Measurements from ENCODE around the gene YAF2. TPM values are rescaled to one million over a fixed set of nuclear protein-coding genes. Genes with fewer than 3 reads are reported as not detected.

YAF2 gene
- total and polyA plus RNA-seq, 2 donors (not counting 1 experiment from before 2014, with no cell fraction given) = 11.6 to 41.9 TPM

GRCh38 chr12:42260518-42260917 lies 22.5 kb upstream of the YAF2 start:
- no peak overlapping the region for H3K27ac ChIP-seq (ENCODE audit: low read length in 2 of 2)
- no peaks in the 10 kb centered on the region for H3K79me2 ChIP-seq (ENCODE audit: control insufficient read depth, insufficient read depth, low read length)
- no peak overlapping the region for H3K4me2 ChIP-seq (replicated peaks; ENCODE audit: low read depth, low read length, poor library complexity, severe bottlenecking)
- WGBS (ENCODE audit: insufficient coverage) = 88% methylated on average over 6 of the region's 6 CpGs
- Mint-ChIP-seq H3K4me3 (no peak overlapping the region), H3K4me1 (no peaks in the 10 kb centered on the region), H3K27ac (no peak overlapping the region), H3K9me3 (ENCODE audit: insufficient read depth) (no peaks in the 10 kb centered on the region), H3K27me3 (no peaks in the 10 kb centered on the region)
- H3K27me3 ChIP-seq (replicated peaks in 1 of 4; ENCODE audit: control extremely low read depth in 1 of 4, control insufficient read depth in 3 of 4, insufficient read depth in 4 of 4, low read length in 3 of 4) = no peaks in the 10 kb centered on the region
- no peak overlapping the region for H2AFZ ChIP-seq (ENCODE audit: insufficient read depth, low read depth, low read length, poor library complexity, severe bottlenecking)
- H3K36me3 ChIP-seq (replicated peaks in 1 of 2; ENCODE audit: control extremely low read depth in 1 of 2, control insufficient read depth in 1 of 2, extremely low read depth in 1 of 2, insufficient read depth in 2 of 2, low read length in 1 of 2) = no peaks in the 10 kb centered on the region
- intact Hi-C loops (cut with micrococcal nuclease) = no loop called here
- ATAC-seq (ENCODE audit: low read depth) (no peak), DNase-seq (no peak)
- ChIA-PET CTCF (no interaction called here), POLR2A (no interaction called here)
- H3K9me3 ChIP-seq (ENCODE audit: control extremely low read depth in 1 of 3, control insufficient read depth in 2 of 3, insufficient read depth in 1 of 3, low read length in 2 of 3) = no peaks in the 10 kb centered on the region
- no peaks in the 10 kb centered on the region for H3K4me1 ChIP-seq (ENCODE audit: control insufficient read depth in 2 of 2, insufficient read depth in 2 of 2, low read length in 2 of 2)
- no peak overlapping the region for H3K9ac ChIP-seq (ENCODE audit: low read length)
- H4K20me1 ChIP-seq (ENCODE audit: control insufficient read depth, insufficient read depth, low read length, poor library complexity, severe bottlenecking) = no peaks in the 10 kb centered on the region
- TF ChIP-seq CTCF (IDR thresholded peaks at IDR 0.05) (no peak), EZH2 (IDR thresholded peaks at IDR 0.05; ENCODE audit: borderline replicate concordance, insufficient read depth, low read depth, low read length, poor library complexity, severe bottlenecking) (no peak)
- H3K4me3 ChIP-seq (ENCODE audit: control extremely low read depth in 1 of 5, extremely low read depth in 1 of 5, insufficient read depth in 1 of 5, low read depth in 2 of 5, low read length in 4 of 5) = no peak overlapping the region

DNA sequence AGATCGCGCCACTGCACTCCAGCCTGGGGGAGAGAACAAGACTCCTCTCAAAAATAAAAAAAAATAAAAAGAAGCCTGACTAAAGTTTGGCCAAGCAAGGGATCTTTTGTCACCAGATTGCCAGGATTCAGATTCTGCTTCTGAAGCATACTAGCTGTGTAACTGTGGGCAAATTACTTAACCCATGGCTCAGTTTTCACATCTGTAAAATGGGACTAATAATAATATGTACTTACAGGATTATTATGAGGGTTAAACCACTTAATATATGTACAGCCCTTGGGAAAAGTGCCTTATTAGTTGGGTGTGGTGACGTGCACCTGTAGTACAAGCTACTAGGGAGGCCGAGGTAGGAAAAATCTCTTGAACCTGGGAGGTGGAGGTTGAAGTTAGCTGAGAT lies 21.7 kb upstream of the YAF2 start:
- no peak for TF ChIP-seq CTCF (IDR thresholded peaks at IDR 0.05)
- no peak for TF ChIP-seq EZH2 (IDR thresholded peaks at IDR 0.05; ENCODE audit: borderline replicate concordance, insufficient read depth, low read depth, low read length, poor library complexity, severe bottlenecking)

More for the DNA sequence above, 21.7 kb upstream of the YAF2 start:
- 100% methylated on average over 1 of the region's 4 CpGs for WGBS (ENCODE audit: insufficient coverage)
- no peaks in the 10 kb centered on the region for H4K20me1 ChIP-seq (ENCODE audit: control insufficient read depth, insufficient read depth, low read length, poor library complexity, severe bottlenecking)
- H3K79me2 ChIP-seq (ENCODE audit: control insufficient read depth, insufficient read depth, low read length) = no peaks in the 10 kb centered on the region
- ChIA-PET CTCF (interaction anchor here (0.6 kb wide), 2 partner anchors 150 to 543 kb away, joined by 3 read pairs; no protein-coding TSS in a partner anchor), POLR2A (no interaction called here)
- H3K4me2 ChIP-seq (replicated peaks; ENCODE audit: low read depth, low read length, poor library complexity, severe bottlenecking) = no peak overlapping the region
- H3K4me1 ChIP-seq (ENCODE audit: control insufficient read depth in 2 of 2, insufficient read depth in 2 of 2, low read length in 2 of 2) = no peaks in the 10 kb centered on the region
- DNase-seq (no peak), ATAC-seq (ENCODE audit: low read depth) (no peak)
- H3K4me1 Mint-ChIP-seq = no peaks in the 10 kb centered on the region
- H3K27ac Mint-ChIP-seq = no peak overlapping the region
- no peaks in the 10 kb centered on the region for H3K27me3 Mint-ChIP-seq
- H3K9ac ChIP-seq (ENCODE audit: low read length) = no peak overlapping the region
- no peaks in the 10 kb centered on the region for H3K36me3 ChIP-seq (replicated peaks in 1 of 2; ENCODE audit: control extremely low read depth in 1 of 2, control insufficient read depth in 1 of 2, extremely low read depth in 1 of 2, insufficient read depth in 2 of 2, low read length in 1 of 2)
- no peaks in the 10 kb centered on the region for H3K27me3 ChIP-seq (replicated peaks in 1 of 4; ENCODE audit: control extremely low read depth in 1 of 4, control insufficient read depth in 3 of 4, insufficient read depth in 4 of 4, low read length in 3 of 4)
- H2AFZ ChIP-seq (ENCODE audit: insufficient read depth, low read depth, low read length, poor library complexity, severe bottlenecking) = no peak overlapping the region
- no peaks in the 10 kb centered on the region for H3K9me3 Mint-ChIP-seq (ENCODE audit: insufficient read depth)
- H3K4me3 ChIP-seq (ENCODE audit: control extremely low read depth in 1 of 5, extremely low read depth in 1 of 5, insufficient read depth in 1 of 5, low read depth in 2 of 5, low read length in 4 of 5) = no peak overlapping the region
- no peak overlapping the region for H3K4me3 Mint-ChIP-seq
- no peaks in the 10 kb centered on the region for H3K9me3 ChIP-seq (ENCODE audit: control extremely low read depth in 1 of 3, control insufficient read depth in 2 of 3, insufficient read depth in 1 of 3, low read length in 2 of 3)
- intact Hi-C loops (cut with micrococcal nuclease) = no loop called here
- no peak overlapping the region for H3K27ac ChIP-seq (ENCODE audit: low read length in 2 of 2)
